ENCODE data around the gene AGAP6.
"Not testable (repeated sequence)": the region's sequence is repeated elsewhere in the genome, so short reads cannot be mapped to it uniquely, and the experiment has no call there.

AGAP6 gene

GRCh38 chr10:49988376-49988775, at the start of gene AGAP6:
TSS of gene AGAP6 (plus strand) at chr10:49988406. CDS start at chr10:49988716, 310 bp downstream.
- DNase-seq = not testable (repeated sequence)

GRCh38 chr10:49941447-49942338, 46.5 kb upstream of the AGAP6 start, which contains the start of the genes PARG and TIMM23B:
TSS of gene PARG (minus strand) at chr10:49942027. CDS start at chr10:49941725, 302 bp downstream.
TSS of gene TIMM23B (plus strand) at chr10:49942053. CDS start at chr10:49942195, 142 bp downstream.
- peak; percentile 90 for DNase-seq

GRCh38 chr10:49942339-49942705, 45.9 kb upstream of the AGAP6 start:
- DNase-seq = peak; percentile 17

GRCh38 chr10:49943607-49944006, 44.6 kb upstream of the AGAP6 start:
- not testable (repeated sequence) for DNase-seq

GRCh38 chr10:49948142-49948541, 40.1 kb upstream of the AGAP6 start:
- DNase-seq = not testable (repeated sequence)

GRCh38 chr10:49948737-49949136, 39.5 kb upstream of the AGAP6 start:
- DNase-seq = not testable (repeated sequence)

- DNase-seq = not testable (repeated sequence)
Measured at GRCh38 chr10:49952006-49952405, 36.2 kb upstream of the AGAP6 start.

- DNase-seq = not testable (repeated sequence)
Measured at GRCh38 chr10:49953122-49953521, 35.1 kb upstream of the AGAP6 start.

GRCh38 chr10:49970331-49970857, 17.8 kb upstream of the AGAP6 start:
- not testable (repeated sequence) for DNase-seq

GRCh38 chr10:49971466-49971865, 16.7 kb upstream of the AGAP6 start:
- DNase-seq = not testable (repeated sequence)

- DNase-seq = not testable (repeated sequence)
Measured at GRCh38 chr10:49972094-49972493, 16.1 kb upstream of the AGAP6 start.

GRCh38 chr10:49977756-49978155, 10.4 kb upstream of the AGAP6 start:
- DNase-seq = not testable (repeated sequence)

- DNase-seq = not testable (repeated sequence)
Measured at GRCh38 chr10:49987207-49987606, 999 bp upstream of the AGAP6 start.

GRCh38 chr10:49995321-49995720, 7.1 kb downstream of the AGAP6 start:
- not testable (repeated sequence) for DNase-seq

- not testable (repeated sequence) for DNase-seq
Measured at GRCh38 chr10:50014024-50014423, 25.8 kb downstream of the AGAP6 start.

GRCh38 chr10:50015596-50016220, 27.5 kb downstream of the AGAP6 start:
- DNase-seq = not testable (repeated sequence)

- not testable (repeated sequence) for DNase-seq
Measured at GRCh38 chr10:50016926-50017325, 28.7 kb downstream of the AGAP6 start.

- DNase-seq = not testable (repeated sequence)
Measured at GRCh38 chr10:50017646-50018045, 29.4 kb downstream of the AGAP6 start.

- DNase-seq = not testable (repeated sequence)
Measured at GRCh38 chr10:50019279-50019678, 31.1 kb downstream of the AGAP6 start.

GRCh38 chr10:50020451-50021024, 32.3 kb downstream of the AGAP6 start:
- DNase-seq = not testable (repeated sequence)

GRCh38 chr10:50021646-50022045, 33.4 kb downstream of the AGAP6 start:
- no peak for DNase-seq

- DNase-seq = not testable (repeated sequence)
Measured at GRCh38 chr10:50024716-50025383, 36.6 kb downstream of the AGAP6 start.

Measured in eye (tissue), 1 donor.